GM12878 (cell line): ENCODE measurements around the gene ACADVL. TPM values are rescaled to one million over a fixed set of nuclear protein-coding genes. Genes with fewer than 3 reads are reported as not detected.

Source experiments
- BCLAF1 ChIP-seq: fragments of 450-650 bp; IDR thresholded peaks from 2 replicates; pipeline ENCODE4 v1.6.1; 2017; ENCODE audit warnings: antibody characterized with exemption, mild to moderate bottlenecking, moderate library complexity
- NKRF ChIP-seq: fragments of 450-650 bp; conservative IDR thresholded peaks from 2 replicates; pipeline ENCODE4 v1.6.1; 2017; ENCODE audit warnings: mild to moderate bottlenecking, moderate library complexity
- NR2F1 ChIP-seq: fragments of 450-650 bp; conservative IDR thresholded peaks from 2 replicates; pipeline ENCODE4 v1.6.1; 2017; ENCODE audit warnings: mild to moderate bottlenecking
- NRF1 ChIP-seq: conservative IDR thresholded peaks from 2 replicates; pipeline ENCODE4 v1.6.1; 2011; ENCODE audit warnings: mild to moderate bottlenecking, low read depth, low read length, improper control_type of control experiment
- SPI1 ChIP-seq: IDR thresholded peaks from 2 replicates; pipeline ENCODE4 v1.6.1; 2011; ENCODE audit warnings: low read depth, mild to moderate bottlenecking, low read length, moderate library complexity, borderline replicate concordance; ENCODE audit not compliant: insufficient read depth
- SUZ12 ChIP-seq: fragments of 200-600 bp; sonication (generic); IDR thresholded peaks from one replicate; pipeline ENCODE4 v1.6.1; 2018; ENCODE audit warnings: antibody characterized with exemption, mild to moderate bottlenecking; ENCODE audit not compliant: unreplicated experiment
- polyA plus RNA-seq, 11 experiments: library from polyadenylated mRNA; depleted of rRNA in 4 of 11; unstranded in 6 of 11; stranded (reverse) in 5 of 11; fragments of >200 nt; fragmentation: Nextera tagmentation in 4 of 11; fragmentation: Illumina TruSeq in 1 of 11; extraction: Ambion mirVana in 4 of 11; extraction: Trizol in 1 of 11; gene quantifications; 1 replicate in 1 of 11; 2 replicates in 10 of 11; pipeline versions ENCODE4 v1.2.1 to v1.2.3, GENCODE V29; 2011 to 2016; ENCODE audit warnings: inconsistent platforms in 2 of 11, missing spikeins in 2 of 11, low read depth in 1 of 11
- total RNA-seq, 4 experiments: library from RNA; depleted of rRNA in 3 of 4; stranded (reverse); fragments of >200 nt in 3 of 4; fragmentation: Illumina TruSeq in 1 of 4; extraction: Trizol in 1 of 4; gene quantifications; 2 replicates each; pipeline versions ENCODE4 v1.2.1 to v1.2.3, GENCODE V29; 2013 to 2021

The ACADVL gene
- total and polyA plus RNA-seq, 10 of the 15 experiments (the other 5 are each of a cell fraction or from before 2014, with no cell fraction given), result 25.4 to 232 (median 180) TPM

- TF ChIP-seq BCLAF1, result no peak
- peak; percentile 8; the same call in 1 of the 2 replicates for TF ChIP-seq SPI1
- peak; percentile 85 for TF ChIP-seq NR2F1
- no peak for TF ChIP-seq SUZ12
- peak; percentile 83 for TF ChIP-seq NKRF
- no peak for TF ChIP-seq NRF1
Observed at GRCh38 chr17:7252176-7253043, 32.7 kb downstream of the ACADVL start, which contains the start of gene ELP5 (continued).
